Activated CD8-positive, alpha-beta memory T cell treated with anti-CD3 and anti-CD28 coated beads, Interleukin-2, amount 50 U/mL, for 24 hours (primary cell): ENCODE measurements around the gene HIPK1.
"Not testable (repeated sequence)": the region's sequence is repeated elsewhere in the genome, so short reads cannot be mapped to it uniquely, and the experiment has no call there.

Experiments
- DNase-seq: peaks from one replicate; pipeline ENCODE4 v3.0.0-alpha.2; 2020; ENCODE audit errors: extremely low read depth

HIPK1 gene

DNA sequence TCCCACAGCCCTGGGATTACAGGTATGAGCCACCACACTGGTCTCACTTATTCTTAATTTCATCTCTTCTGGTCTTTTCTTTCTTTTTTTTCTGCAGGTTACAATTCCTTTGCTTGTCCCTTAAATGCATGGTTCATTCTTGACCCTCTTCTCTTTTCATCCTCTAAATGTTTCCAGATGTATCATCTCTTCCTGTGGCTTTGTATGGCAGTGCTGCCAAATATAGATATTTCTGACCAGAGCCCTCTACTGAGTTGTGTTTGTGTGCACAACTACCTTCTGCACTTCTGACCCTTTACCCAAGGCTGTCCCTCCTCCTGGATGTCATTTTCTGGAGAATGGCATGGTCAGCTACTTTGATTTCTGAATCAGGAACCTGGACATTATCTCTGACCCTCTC is 82.7 kb downstream of the HIPK1 start:
- DNase-seq: no peak

DNA sequence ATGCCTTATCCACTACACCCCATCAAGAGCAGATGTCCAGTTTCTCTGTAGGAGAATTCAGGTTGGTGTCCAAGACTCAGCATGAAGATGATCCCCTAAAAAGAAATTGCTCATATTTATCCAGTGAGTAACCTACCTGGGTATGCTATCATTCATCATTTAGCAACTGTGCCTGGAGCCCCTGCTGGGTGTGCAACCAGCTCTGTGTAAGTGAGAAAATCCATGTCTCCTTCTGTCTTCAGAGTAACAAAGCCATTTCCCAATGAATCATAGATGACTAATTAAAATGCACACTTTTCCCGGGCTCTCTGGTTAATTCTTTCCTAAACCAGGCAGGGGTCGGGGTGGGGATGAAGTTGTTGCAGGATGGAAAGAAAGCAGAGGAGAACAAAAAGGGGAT is 86.0 kb downstream of the HIPK1 start:
- no peak for DNase-seq

DNA sequence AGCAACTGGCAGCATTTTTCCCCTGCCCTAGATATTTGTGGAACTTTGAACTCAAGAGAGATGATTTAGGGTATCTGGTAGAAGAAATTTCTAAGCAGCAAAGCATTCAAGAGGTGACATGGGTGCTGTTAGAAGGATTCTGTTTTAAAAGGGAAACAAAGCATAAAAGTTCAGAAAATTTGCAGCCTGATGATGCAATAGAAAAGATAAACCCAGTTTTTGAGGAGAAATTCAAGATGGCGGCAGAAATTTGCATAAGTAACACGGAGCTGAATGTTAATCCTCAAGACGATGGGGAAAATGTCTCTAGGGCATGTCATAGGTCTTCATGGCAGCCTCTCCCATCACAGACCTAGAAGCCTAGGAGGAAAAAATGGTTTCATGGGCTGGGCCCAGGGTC is 90.6 kb downstream of the HIPK1 start:
- not testable (repeated sequence) for DNase-seq

DNA sequence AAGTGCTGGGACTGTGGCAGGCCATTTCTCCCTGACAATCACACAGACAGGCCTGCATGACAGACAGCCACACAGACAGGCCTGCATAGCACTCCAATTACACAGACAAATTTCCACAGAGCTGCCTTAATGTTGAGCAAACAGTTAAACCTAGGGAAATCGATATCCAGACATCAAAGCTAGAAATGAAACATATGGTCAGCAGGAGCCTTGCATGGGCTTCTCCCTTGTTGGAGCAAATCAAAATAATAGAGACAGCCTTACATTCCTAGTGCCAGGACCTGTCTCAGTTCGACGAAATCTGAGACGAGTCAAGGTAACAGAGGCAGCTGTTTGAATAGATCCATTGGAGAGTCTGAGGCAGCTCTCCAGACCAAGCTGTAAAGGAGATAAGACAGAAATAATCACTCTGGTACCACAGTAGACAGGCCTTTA is 92.6 kb downstream of the HIPK1 start:
- no peak for DNase-seq

DNA sequence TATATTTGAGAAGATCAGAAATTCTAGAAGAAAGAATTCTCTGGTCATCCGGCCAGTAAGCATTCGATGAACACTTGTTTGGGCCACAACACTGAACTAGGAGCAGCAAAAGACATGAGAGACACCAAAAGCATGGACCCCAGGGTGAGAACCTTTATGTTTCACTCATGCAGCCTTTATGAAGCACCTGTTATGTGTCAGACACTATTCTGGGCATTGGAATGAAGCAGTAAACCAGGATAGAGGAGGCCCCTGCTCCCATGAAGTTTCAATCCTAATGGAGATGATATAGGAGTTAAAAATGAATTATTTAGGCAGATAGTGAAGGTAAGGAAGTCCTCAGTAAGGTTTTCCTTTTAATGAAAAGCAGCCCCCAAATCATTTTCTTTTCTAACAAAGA is 93.8 kb downstream of the HIPK1 start:
- DNase-seq: no peak

DNA sequence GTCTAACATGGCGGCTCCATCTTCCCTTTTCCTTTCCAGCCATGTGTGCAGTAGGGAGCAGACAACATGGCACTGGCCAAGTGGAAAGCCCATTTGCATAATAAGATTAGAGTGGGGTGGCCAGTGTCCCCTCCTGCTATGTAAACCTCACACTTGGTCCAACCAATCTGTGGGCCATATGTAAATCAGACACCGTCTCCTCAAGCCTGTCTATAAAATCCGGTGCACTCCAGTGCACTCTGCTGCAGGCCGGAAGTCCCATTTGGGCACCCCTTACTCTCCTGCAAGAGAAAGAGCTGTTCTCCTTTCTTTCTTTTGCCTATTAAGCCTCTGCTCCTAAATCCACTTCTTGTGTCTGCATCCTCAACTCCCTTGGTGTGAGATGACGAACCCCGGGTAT is 94.3 kb downstream of the HIPK1 start:
- no peak for DNase-seq

DNA sequence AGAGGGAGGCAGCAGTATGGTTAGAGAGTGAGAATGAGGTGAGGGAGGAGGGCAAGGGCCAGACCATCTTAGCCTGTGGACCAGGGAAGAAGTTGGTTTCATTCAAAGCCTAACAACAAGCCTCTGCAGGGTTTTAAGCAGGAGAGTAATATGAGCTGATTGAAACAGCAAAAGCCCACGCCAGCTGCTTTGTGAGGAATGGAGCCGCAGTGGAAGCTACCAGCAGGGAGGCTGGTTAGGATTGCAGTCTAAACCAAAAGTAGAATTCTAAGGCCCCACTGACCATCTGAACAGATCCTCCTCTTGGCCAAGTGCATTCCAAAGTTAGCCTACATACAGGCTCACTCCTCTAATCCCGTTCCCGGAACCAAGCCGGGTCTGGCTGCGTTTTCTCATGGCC is 94.9 kb downstream of the HIPK1 start:
- DNase-seq: no peak

DNA sequence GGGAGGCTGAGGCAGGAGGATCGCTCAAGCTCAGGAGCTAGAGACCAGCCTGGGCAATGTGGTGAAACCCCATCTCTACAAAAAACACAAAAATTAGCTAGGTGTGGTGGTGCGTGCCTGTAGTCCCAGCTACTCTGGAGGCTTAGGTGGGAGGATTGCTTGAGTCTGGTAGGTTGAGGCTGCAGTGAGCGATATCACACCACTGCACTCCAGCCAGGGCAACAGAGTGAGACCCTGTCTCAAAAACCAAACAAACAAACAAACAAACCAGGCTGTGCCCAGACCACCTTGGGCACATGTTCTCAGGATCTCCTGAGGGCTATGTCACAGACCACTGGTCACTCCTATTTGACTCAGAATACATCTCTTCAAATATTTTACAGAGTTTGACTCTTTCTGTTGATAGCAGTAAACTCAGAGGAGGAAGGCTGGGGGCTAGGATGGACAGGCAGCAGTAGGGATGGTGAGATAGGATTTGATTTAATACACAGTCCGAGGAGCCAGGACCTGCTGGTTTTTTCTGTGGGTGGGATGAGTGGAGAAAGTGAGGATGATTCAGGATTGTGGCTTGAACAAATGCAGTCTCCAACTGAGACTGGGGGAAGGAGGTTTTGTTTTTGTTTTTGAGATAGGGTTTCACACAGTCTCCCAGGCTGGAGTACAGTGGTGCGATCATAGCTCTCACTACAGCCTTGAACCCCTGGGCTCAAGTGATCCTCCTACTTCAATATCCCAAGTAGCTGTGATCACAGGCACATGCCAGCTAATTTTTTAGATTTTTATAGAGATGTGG is 96.7 kb downstream of the HIPK1 start:
- DNase-seq: no peak

DNA sequence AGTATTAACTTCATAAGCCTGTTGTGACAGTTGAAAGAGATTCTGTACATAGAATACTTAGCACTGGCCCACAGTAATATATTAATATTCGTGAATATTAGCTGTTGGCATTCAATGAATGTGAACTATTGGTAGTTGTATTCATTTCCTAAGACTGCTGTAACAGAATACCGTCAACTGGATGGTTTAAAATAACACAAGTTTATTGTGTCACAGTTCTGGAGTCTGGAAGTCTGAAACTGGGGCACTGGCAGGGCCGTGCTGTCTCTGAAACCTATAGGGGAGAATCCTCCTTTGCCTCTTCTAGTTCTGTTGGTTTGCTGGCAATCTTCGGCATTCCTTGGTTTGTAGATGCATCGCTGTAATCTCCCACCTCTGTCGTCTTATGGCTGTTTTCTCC is 97.7 kb downstream of the HIPK1 start:
- no peak for DNase-seq
